Effector memory CD4-positive, alpha-beta T cell (primary cell): ENCODE results near the gene PRKAG3.

Source experiments
- DNase-seq, 3 donors: peaks; one replicate each; pipeline ENCODE4 v3.0.0-alpha.2; 2020
- H3K27ac ChIP-seq: 2 replicates; pipeline ENCODE4 v1.7.0; 2013; ENCODE audit warnings: mild to moderate bottlenecking, low read length, moderate library complexity; ENCODE audit not compliant: insufficient read depth, poor library complexity, severe bottlenecking
- H3K27me3 ChIP-seq: replicated peaks from 2 replicates; pipeline ENCODE4 v1.7.0; 2013; ENCODE audit warnings: mild to moderate bottlenecking, low read length; ENCODE audit not compliant: insufficient read depth, control insufficient read depth, poor library complexity, severe bottlenecking
- H3K36me3 ChIP-seq: 2 replicates; pipeline ENCODE4 v1.7.0; 2013; ENCODE audit warnings: mild to moderate bottlenecking, low read length, moderate library complexity; ENCODE audit not compliant: control insufficient read depth, insufficient read depth
- H3K4me1 ChIP-seq: 2 replicates; pipeline ENCODE4 v1.7.0; 2013; ENCODE audit warnings: low read length, mild to moderate bottlenecking; ENCODE audit not compliant: control insufficient read depth, insufficient read depth, poor library complexity, severe bottlenecking
- H3K4me3 ChIP-seq: 2 replicates; pipeline ENCODE4 v1.7.0; 2013; ENCODE audit warnings: low read length, low read depth, mild to moderate bottlenecking; ENCODE audit not compliant: insufficient read depth, poor library complexity, severe bottlenecking
- H3K9me3 ChIP-seq: 2 replicates; pipeline ENCODE4 v1.7.0; 2013; ENCODE audit warnings: mild to moderate bottlenecking, low read length, moderate library complexity; ENCODE audit not compliant: control insufficient read depth

Gene PRKAG3

DNA sequence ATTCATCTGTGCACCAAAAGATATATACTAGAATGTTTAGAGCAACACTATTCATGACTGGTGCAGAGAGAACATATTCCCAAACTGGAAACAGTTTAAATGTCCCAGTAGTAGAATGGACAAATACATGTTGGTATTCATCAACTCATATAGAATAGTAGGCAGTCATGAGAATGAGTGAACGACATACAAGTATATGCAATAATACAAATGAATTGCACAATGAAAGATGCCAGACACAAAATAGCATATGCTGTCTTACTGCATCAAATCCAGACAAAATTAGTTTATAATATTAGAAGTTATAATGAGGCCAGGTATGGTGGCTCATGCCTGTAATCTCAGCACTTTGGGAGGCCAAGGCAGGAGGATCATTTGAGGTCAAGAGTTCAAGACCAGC, 8.3 kb upstream of the PRKAG3 start:
- H3K4me1 ChIP-seq: no peaks in the 10 kb centered on the region
- no peak overlapping the region for H3K4me3 ChIP-seq
- no peak for DNase-seq
- no peaks in the 10 kb centered on the region for H3K27me3 ChIP-seq
- no peaks in the 10 kb centered on the region for H3K36me3 ChIP-seq
- no peak overlapping the region for H3K27ac ChIP-seq
- no peaks in the 10 kb centered on the region for H3K9me3 ChIP-seq

DNA sequence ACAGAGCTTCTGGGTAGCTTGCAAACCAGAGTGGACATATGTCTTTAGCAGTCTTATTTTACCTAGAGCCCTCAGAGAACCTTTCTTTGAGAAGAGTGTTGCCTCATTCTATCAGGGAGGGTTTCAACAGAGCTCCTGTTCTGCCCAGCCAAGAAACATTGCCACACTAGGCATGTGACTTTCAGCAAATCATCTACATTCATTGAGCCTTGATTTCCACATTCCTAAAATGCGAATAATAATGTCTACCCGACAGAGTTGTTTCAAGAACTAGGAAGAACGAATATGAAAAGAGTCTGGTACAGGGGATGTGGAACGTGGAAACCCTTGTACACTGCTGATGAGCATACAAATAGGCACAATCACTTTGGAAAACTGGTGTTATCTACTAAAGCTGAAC, 7.8 kb upstream of the PRKAG3 start:
- Histone ChIP-seq H3K9me3 (no peaks in the 10 kb centered on the region), H3K4me1 (no peaks in the 10 kb centered on the region), H3K27me3 (peaks cover 1% of the 10 kb centered on the region), H3K36me3 (no peaks in the 10 kb centered on the region), H3K27ac (no peak overlapping the region), H3K4me3 (no peak overlapping the region)
- no peak for DNase-seq

- no peak overlapping the region for H3K27ac ChIP-seq
- H3K27me3 ChIP-seq: peaks cover 5% of the 10 kb centered on the region
- no peak overlapping the region for H3K4me3 ChIP-seq
- no peaks in the 10 kb centered on the region for H3K4me1 ChIP-seq
- no peaks in the 10 kb centered on the region for H3K36me3 ChIP-seq
- DNase-seq: no peak
- no peaks in the 10 kb centered on the region for H3K9me3 ChIP-seq
Observed at GRCh38 chr2:218837495-218837894, 5.9 kb upstream of the PRKAG3 start.

GRCh38 chr2:218834685-218835084, 3.1 kb upstream of the PRKAG3 start:
- Histone ChIP-seq H3K9me3 (no peaks in the 10 kb centered on the region), H3K36me3 (no peaks in the 10 kb centered on the region), H3K4me3 (no peak overlapping the region), H3K27ac (no peak overlapping the region), H3K27me3 (peaks cover 10% of the 10 kb centered on the region), H3K4me1 (no peaks in the 10 kb centered on the region)
- DNase-seq: no peak

- Histone ChIP-seq H3K4me1 (no peaks in the 10 kb centered on the region), H3K27ac (no peak overlapping the region), H3K27me3 (peaks cover 10% of the 10 kb centered on the region), H3K36me3 (no peaks in the 10 kb centered on the region), H3K9me3 (no peaks in the 10 kb centered on the region), H3K4me3 (no peak overlapping the region)
- no peak for DNase-seq
Observed at GRCh38 chr2:218833023-218833609, 1.5 kb upstream of the PRKAG3 start.

DNA sequence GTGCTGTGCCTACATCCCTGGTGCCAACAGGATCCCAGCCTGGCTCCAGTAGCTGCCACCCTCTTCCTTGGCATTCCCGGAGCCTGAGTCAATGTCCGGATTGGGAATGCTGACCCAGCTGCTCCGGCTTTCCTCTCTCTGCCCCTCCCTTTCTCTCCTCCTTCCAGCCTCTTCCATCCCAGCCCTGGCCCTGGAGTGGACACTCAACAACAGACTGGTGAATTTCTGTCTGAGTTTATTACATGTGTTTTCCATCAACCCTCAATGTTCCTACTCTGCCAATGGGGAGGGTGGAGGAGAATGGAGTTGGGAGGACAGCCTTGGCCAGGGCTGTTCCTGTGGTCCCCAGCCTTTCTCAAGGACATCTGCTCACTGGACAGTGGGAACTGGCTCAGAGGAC, 917 bp upstream of the PRKAG3 start:
- H3K9me3 ChIP-seq: no peaks in the 10 kb centered on the region
- no peak overlapping the region for H3K27ac ChIP-seq
- no peaks in the 10 kb centered on the region for H3K4me1 ChIP-seq
- H3K27me3 ChIP-seq: peaks cover 10% of the 10 kb centered on the region
- H3K4me3 ChIP-seq: no peak overlapping the region
- no peaks in the 10 kb centered on the region for H3K36me3 ChIP-seq
- no peak for DNase-seq

- peaks cover 10% of the 10 kb centered on the region for H3K27me3 ChIP-seq
- no peaks in the 10 kb centered on the region for H3K9me3 ChIP-seq
- no peak for DNase-seq
- H3K4me3 ChIP-seq: no peak overlapping the region
- H3K4me1 ChIP-seq: no peaks in the 10 kb centered on the region
- H3K36me3 ChIP-seq: no peaks in the 10 kb centered on the region
- H3K27ac ChIP-seq: no peak overlapping the region
Observed at GRCh38 chr2:218832081-218832480, 478 bp upstream of the PRKAG3 start.

DNA sequence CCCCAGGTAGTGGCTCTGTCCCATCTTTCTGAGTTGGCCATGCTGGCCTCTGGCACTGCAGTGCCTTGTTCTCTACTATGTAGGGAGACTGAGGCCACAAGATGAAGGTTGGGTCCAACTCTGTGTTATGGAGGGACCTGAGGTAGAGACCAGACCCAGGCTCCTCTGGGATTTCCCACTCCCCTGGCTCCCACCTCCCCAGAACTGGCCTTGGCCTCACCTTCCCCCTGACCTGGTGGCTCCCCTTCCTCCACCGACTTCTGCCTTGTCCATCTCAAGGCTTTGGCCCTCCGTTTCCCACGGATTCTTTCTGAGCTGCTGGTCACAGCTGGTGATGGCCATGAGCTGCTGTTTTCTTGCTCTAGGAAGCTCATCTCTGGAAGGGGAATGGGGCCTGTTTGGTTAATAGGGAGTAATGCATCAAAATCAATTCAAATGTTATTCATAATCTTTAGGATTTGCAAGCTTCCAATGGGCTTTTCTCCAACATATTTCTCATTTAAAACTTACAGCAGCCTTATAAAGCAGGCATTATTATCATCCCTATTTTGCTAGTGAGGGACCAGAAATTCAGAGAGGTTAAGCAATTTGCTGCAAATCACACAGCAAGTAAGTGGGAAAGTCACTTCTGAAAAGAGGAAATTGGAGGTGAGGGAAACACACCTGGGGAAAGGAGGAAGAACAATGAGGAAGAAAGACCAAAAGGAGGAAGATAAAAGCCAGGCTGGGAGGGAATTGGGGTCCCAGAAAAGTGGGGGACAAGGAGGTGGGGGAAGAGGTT, 887 bp downstream of the PRKAG3 start:
- no peak overlapping the region for H3K27ac ChIP-seq
- H3K36me3 ChIP-seq: no peaks in the 10 kb centered on the region
- H3K9me3 ChIP-seq: no peaks in the 10 kb centered on the region
- DNase-seq: no peak
- H3K4me3 ChIP-seq: no peak overlapping the region
- no peaks in the 10 kb centered on the region for H3K4me1 ChIP-seq
- peaks cover 10% of the 10 kb centered on the region for H3K27me3 ChIP-seq

DNA sequence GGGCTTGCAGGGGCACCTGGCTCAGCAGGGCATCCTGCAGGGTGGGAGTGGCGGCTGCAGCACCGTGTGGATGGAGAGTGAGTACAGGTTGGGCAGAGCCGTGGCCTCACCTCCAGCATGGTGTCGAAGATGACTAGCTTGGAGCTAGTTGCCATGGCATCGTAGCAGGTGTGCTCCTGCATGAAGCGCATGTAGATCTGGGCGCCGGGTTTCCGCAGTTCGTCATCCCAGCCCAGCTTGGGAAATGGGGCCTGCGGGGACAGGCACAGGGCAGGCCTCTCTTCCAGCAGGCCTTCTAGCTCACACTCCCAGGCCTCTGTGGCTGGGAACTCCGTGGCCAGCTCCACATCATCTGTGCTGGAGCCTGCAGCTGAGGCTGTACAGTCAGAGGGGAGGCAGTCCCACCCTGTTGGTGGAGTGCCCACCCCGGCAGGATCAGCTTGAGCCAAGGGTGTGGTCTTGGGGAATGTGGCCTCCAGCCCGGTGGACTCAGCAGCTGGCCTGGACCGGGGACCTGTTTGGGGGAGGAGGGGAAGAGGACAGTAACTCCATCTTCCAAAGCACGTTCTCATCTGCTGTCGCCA, 1.6 kb downstream of the PRKAG3 start:
- H3K9me3 ChIP-seq: no peaks in the 10 kb centered on the region
- no peaks in the 10 kb centered on the region for H3K4me1 ChIP-seq
- H3K27me3 ChIP-seq: peaks cover 10% of the 10 kb centered on the region
- H3K27ac ChIP-seq: no peak overlapping the region
- no peaks in the 10 kb centered on the region for H3K36me3 ChIP-seq
- no peak overlapping the region for H3K4me3 ChIP-seq
- DNase-seq: no peak

DNA sequence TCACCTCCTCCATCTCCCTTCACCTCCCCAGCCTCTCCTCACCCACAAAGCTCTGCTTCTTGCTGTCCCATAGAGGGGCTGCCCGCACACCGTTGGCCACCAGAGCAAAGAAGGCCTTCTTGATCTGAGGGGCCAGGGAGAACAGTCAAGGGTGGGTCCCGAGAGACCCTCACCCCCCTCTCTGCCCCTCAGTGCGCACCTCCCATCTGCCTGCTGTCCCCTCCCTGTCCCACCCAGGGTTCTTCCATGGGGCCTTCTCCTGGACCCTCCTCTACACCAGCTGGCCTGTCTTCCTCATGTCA, 3.2 kb downstream of the PRKAG3 start:
- no peaks in the 10 kb centered on the region for H3K4me1 ChIP-seq
- H3K9me3 ChIP-seq: no peaks in the 10 kb centered on the region
- H3K27ac ChIP-seq: no peak overlapping the region
- peaks cover 5% of the 10 kb centered on the region for H3K27me3 ChIP-seq
- no peaks in the 10 kb centered on the region for H3K36me3 ChIP-seq
- DNase-seq: no peak
- H3K4me3 ChIP-seq: no peak overlapping the region
